Activated gamma-delta T cell treated with anti-CD3 and anti-CD28 coated beads, Interleukin-2, amount 50 U/mL, for 16 hours (primary cell): Measurements from ENCODE around the gene FBN3.

Source experiments
- DNase-seq: peaks from one replicate; pipeline ENCODE4 v3.0.0-alpha.2; 2020; ENCODE audit warnings: low read depth

FBN3 gene

GRCh38 chr19:8089664-8090601, 59.5 kb downstream of the FBN3 start:
- no peak for DNase-seq

- no peak for DNase-seq
Measured at GRCh38 chr19:8088752-8089663, 60.4 kb downstream of the FBN3 start.

- DNase-seq: no peak
Measured at GRCh38 chr19:8087876-8088275, 61.5 kb downstream of the FBN3 start.

- no peak for DNase-seq
Measured at GRCh38 chr19:8086849-8087248, 62.5 kb downstream of the FBN3 start.

GRCh38 chr19:8085598-8086408, 63.6 kb downstream of the FBN3 start:
- no peak for DNase-seq

GRCh38 chr19:8084152-8084551, 65.2 kb downstream of the FBN3 start:
- DNase-seq: no peak

- no peak for DNase-seq
Measured at GRCh38 chr19:8083141-8083540, 66.3 kb downstream of the FBN3 start.

DNA sequence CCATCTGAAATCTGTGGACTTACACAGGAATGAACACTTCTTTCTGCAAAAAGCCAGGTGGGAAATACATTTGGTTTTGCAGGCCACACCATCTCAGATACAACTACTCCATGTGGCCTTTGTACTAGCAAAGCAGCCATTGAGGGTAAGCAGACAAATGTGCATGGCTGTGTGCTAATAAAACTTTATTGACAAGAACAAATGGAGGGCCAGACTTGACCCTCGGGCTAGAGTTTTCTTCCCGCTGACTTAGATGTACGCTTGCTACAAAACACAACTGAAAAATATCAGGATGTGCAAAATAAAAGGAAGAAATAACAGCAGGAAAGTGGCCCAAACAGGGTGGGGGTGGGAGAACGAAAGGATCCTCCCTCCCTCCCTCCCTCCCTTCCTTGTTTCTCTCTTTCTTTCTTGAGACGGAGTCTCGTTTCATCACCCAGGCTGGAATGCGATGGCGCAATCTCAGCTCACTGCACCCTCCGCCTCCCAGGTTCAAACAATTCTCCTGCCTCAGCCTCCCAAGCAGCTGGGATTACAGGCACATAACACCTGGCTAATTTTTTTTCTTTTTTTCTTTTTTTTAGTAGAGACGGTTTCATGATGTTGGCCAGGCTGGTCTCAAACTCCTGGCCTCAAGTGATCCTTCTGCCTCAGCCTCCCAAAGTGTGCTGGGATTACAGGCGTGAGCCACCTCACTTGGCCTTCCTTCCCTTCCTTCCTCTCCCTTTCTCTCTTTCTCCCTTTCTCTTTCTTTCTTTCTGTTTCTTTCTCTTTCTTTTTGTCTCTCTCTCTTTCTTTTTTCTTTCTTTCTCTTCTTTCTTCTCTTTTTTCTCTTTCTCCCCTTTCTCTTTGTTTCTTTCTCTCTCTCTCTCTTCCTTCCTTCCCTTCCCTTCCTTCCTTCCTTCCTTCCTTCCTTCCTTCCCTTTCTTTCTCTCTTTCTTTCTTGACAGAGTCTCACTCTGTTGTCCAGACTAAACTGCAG, 67.5 kb downstream of the FBN3 start:
- DNase-seq: no peak

DNA sequence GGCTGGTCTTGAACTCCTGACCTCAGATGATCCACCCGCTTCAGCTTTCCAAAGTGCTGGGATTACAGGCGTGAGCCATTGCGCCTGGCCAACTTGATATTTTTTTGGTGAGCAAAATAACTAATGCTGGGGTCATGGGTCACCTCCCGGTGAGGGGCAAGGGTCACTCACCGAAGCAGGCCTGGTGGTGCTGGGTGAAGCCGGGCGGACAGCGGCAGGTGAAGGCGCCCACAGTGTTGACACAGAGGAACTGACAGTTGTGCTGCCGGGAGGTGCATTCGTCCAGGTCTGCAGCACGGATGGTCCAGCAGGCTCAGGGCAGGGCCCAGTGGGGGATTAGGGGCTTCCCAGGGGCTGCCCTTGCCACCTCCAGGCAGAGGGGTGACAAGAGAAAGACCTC, 68.6 kb downstream of the FBN3 start:
- DNase-seq: no peak

- DNase-seq: no peak
Measured at GRCh38 chr19:8079988-8080387, 69.4 kb downstream of the FBN3 start.

- DNase-seq: no peak
Measured at GRCh38 chr19:8075158-8076074, 74.0 kb downstream of the FBN3 start.

DNA sequence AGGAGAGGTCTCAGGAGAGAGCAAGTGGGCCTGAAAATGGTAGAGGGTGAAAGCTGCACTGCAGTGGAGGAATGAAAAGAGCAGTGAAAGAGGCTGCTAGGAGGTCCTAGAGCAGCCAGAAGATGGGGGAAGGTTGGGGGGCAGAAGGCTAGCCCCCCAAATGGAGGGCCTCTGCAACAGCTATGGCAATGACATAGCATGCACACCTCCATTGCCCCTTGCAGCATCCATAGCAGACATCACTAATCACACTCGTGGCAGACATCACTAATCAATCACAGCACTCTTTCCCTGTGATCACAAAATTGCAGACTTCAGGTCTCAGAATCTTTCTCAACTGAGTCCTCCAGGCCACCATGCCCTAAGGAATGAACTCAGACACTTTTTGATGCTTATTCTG, 74.9 kb downstream of the FBN3 start:
- no peak for DNase-seq

DNA sequence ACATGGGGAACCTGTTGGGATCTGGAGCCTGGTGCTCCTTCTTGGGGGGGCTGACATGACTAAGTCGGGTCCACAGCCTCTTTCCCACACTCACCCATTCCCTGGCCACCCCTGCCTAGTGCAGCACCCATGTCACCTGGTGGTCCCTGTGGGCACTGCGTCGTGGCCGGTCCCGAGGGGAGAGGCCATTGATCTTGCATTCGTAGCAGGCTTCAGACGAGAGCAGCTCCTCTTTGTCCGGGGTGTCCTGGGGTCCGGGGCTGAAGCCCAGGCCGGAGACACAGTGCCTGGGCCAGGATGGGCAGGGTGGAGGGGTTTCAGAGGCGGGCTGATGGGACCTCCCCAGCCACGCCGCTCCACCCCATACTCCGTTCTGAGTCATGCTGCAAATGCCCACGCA, 77.5 kb downstream of the FBN3 start:
- no peak for DNase-seq

GRCh38 chr19:8069096-8069973, 80.1 kb downstream of the FBN3 start:
- no peak for DNase-seq

GRCh38 chr19:8065875-8066261, 83.5 kb downstream of the FBN3 start:
- DNase-seq: no peak

DNA sequence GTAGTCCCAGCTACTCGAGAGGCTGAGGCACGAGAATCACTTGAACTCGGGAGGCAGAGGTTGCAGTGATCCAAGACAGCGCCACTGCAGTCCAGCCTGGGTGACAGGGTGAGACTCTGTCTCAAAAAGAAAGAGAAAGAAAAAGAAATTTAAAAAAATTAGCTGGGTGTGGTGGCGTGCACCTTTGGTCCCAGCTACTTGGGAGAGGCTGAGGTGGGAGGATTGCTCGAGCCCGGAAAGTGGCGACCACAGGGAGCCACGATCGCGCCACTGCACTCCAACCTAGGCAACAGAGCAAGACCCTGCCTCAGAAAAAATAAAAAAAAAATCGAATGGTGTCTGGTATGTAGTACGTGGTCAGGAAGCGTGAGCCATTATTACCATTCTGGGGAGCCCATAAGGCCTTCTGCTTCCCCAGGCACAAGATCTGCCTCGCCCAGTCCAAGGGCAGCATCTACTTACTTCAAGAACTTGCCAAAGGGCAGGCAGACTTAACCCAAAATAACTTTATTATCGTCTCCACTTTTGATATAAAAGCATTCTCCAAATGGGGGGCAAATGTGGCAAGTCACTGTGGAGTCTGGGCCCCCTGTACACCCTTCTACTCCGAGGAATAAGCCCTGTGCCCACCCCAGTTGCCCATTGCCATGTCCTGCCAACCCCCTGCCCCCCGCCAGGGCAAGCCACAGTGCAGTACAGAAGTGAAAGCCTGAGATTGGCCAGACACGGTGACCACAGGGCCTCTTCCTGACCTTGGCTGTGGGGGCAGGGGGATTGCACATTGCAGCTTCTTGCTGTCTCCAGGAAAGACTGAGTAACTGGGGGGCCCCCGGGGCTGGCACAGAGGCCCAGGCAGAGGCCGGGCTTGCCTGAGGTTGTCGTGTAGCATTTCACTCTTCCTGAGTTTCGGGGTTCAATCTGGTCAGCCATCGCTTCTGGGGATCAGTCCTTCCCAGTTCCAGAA, 84.2 kb downstream of the FBN3 start:
- DNase-seq: no peak

- DNase-seq: no peak
Measured at GRCh38 chr19:8057545-8058270, 91.7 kb downstream of the FBN3 start.
